IPS DF 6.9 (cell line): ENCODE results near the gene LRRTM3.

Experiments
- DNase-seq: peaks from one replicate; pipeline ENCODE4 v3.0.0-alpha.2; 2013; ENCODE audit warnings: low read depth, low spot score
- H3K27ac ChIP-seq: one replicate; pipeline ENCODE4 v1.5.1; 2013; ENCODE audit warnings: low read length, control low read depth
- H3K27me3 ChIP-seq: 2 replicates; pipeline ENCODE4 v1.6.1; 2013; ENCODE audit warnings: mild to moderate bottlenecking, low read length; ENCODE audit not compliant: control insufficient read depth, insufficient read depth
- H3K36me3 ChIP-seq: 2 replicates; pipeline ENCODE4 v1.6.1; 2013; ENCODE audit warnings: low read length; ENCODE audit not compliant: control insufficient read depth, insufficient read depth
- H3K4me1 ChIP-seq: 2 replicates; pipeline ENCODE4 v1.6.1; 2013; ENCODE audit warnings: low read length; ENCODE audit not compliant: control insufficient read depth, insufficient read depth
- H3K4me3 ChIP-seq: 2 replicates; pipeline ENCODE4 v1.5.1; 2013; ENCODE audit warnings: mild to moderate bottlenecking, low read length
- H3K9me3 ChIP-seq: 2 replicates; pipeline ENCODE4 v1.6.1; 2013; ENCODE audit warnings: low read length, inconsistent platforms; ENCODE audit not compliant: control insufficient read depth, insufficient read depth
- whole genome bisulfite sequencing: extraction: QIAGEN DNeasy Blood & Tissue Kit; methylation state at CpG from one replicate; pipeline ENCODE4 v1.1.7; 2013; ENCODE audit warnings: mixed read lengths, missing lambda C conversion rate; ENCODE audit not compliant: insufficient read length, insufficient coverage; 5-methylcytosine and 5-hydroxymethylcytosine counted together

LRRTM3 gene

DNA sequence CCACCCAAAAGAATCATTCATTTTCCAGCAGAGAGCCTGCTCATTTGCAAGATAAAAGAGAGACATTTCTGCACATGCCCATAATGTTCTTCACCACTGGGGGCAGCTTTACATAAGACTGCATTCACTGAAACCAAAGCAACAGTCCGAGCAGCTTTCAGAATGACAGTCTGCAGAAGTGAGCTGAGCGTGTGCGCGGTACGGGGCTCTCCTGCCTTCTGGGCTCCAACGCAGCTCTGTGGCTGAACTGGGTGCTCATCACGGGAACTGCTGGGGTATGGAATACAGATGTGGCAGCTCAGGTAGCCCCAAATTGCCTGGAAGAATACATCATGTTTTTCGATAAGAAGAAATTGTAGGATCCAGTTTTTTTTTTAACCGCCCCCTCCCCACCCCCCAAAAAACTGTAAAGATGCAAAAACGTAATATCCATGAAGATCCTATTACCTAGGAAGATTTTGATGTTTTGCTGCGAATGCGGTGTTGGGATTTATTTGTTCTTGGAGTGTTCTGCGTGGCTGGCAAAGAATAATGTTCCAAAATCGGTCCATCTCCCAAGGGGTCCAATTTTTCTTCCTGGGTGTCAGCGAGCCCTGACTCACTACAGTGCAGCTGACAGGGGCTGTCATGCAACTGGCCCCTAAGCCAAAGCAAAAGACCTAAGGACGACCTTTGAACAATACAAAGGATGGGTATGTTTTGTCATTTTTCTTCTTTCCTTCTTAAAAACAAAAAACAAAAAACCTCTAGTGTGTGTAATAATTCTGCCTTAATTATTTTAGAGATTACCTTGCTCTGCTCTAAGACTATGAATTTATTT, at the start of gene LRRTM3:
Gene LRRTM3, plus strand, starts transcription at position 141 of the 820 bp plus-strand sequence.
- no peak within 1 kb of the TSS for H3K4me3 ChIP-seq
- no CpG with 5 or more reads among the region's 16 CpGs for WGBS
- no peak within 1 kb of the TSS for H3K27ac ChIP-seq
- H3K36me3 ChIP-seq = no peaks in the 10 kb centered on the region
- H3K9me3 ChIP-seq = no peaks in the 10 kb centered on the region
- H3K27me3 ChIP-seq = peaks cover 5% of the 10 kb centered on the region; the same call in 1 of the 2 replicates
- H3K4me1 ChIP-seq = no peaks in the 10 kb centered on the region; the same call in 1 of the 2 replicates
- DNase-seq = peak; percentile 60

DNA sequence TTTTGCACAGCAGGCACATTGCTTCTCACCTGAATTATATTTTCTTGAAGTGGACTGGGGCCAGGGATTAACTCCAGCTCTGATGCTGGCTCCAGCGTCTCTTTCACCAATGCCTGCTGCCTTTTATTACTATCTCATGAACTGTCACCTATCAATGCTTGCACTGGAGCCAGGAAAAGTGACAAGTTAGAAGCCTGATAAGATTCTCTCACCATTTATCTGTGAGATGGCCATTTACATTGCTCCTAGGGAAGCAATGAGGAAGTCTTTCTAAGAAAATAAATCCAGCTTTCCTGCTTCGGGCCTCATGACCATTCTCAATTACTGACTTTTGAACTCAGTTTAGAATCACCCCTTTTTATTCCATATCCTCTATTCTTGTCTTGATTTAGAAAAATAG, 48.5 kb upstream of the LRRTM3 start:
- H3K4me1 ChIP-seq = no peaks in the 10 kb centered on the region
- no peak overlapping the region for H3K4me3 ChIP-seq
- DNase-seq = no peak
- H3K36me3 ChIP-seq = no peaks in the 10 kb centered on the region
- no CpG with 5 or more reads among the region's 2 CpGs for WGBS
- H3K27ac ChIP-seq = no peak overlapping the region
- H3K9me3 ChIP-seq = no peaks in the 10 kb centered on the region
- no peaks in the 10 kb centered on the region for H3K27me3 ChIP-seq

GRCh38 chr10:66880292-66880691, 45.5 kb upstream of the LRRTM3 start:
- no CpG with 5 or more reads among the region's 1 CpG for WGBS
- Histone ChIP-seq H3K36me3 (no peaks in the 10 kb centered on the region), H3K4me1 (no peaks in the 10 kb centered on the region)

GRCh38 chr10:66880826-66881225, 45.0 kb upstream of the LRRTM3 start:
- Histone ChIP-seq H3K9me3 (no peaks in the 10 kb centered on the region), H3K27ac (no peak overlapping the region), H3K4me3 (no peak overlapping the region), H3K4me1 (no peaks in the 10 kb centered on the region), H3K36me3 (no peaks in the 10 kb centered on the region), H3K27me3 (no peaks in the 10 kb centered on the region)
- no CpG with 5 or more reads among the region's 2 CpGs for WGBS
- DNase-seq = no peak

More at GRCh38 chr10:66880292-66880691, 45.5 kb upstream of the LRRTM3 start:
- H3K27me3 ChIP-seq = no peaks in the 10 kb centered on the region
- no peak for DNase-seq
- no peaks in the 10 kb centered on the region for H3K9me3 ChIP-seq
- H3K27ac ChIP-seq = no peak overlapping the region
- H3K4me3 ChIP-seq = no peak overlapping the region

DNA sequence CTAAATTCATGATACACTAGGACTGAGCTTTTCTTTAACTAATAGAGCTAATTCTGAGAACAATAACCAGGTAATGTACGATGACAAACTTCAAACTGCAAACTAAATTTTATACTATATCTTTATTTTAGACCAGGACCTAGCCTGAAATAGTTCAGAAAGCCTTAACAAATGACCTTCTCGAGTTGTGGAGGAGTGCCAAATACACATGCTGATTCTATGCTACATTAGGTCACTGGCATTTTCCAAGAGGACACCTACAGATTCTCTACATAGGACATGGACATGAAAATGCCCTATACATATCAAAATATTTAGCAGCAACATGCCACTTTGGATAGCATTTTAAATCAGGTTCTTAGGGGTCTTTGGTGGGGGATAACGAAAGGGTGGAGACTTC, 44.0 kb upstream of the LRRTM3 start:
- Histone ChIP-seq H3K4me1 (no peaks in the 10 kb centered on the region), H3K36me3 (no peaks in the 10 kb centered on the region), H3K9me3 (no peaks in the 10 kb centered on the region), H3K27ac (no peak overlapping the region), H3K4me3 (no peak overlapping the region), H3K27me3 (no peaks in the 10 kb centered on the region)
- no peak for DNase-seq
- WGBS = no CpG with 5 or more reads among the region's 3 CpGs

DNA sequence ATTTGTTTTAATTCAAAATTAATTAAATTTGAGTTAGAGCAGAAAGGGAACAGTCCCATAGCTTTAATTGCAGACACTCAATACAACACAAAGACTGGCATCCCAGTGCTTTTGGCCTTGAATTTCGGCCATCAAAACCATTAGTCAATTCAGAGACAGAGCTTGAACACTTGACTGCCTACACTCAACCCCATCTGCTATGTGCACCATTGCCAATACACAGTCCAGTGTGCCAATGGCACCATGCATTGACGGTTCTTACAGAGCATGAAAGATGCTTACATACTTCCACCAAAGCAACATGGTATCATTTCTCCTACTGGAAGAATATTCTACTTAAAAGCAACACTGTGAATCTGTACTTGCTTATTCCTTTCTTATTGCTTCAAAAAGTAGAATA, 43.6 kb upstream of the LRRTM3 start:
- WGBS = no CpG with 5 or more reads among the region's 2 CpGs
- H3K27ac ChIP-seq = no peak overlapping the region
- no peaks in the 10 kb centered on the region for H3K36me3 ChIP-seq
- H3K4me3 ChIP-seq = no peak overlapping the region
- no peak for DNase-seq
- H3K9me3 ChIP-seq = no peaks in the 10 kb centered on the region
- H3K27me3 ChIP-seq = no peaks in the 10 kb centered on the region
- H3K4me1 ChIP-seq = no peaks in the 10 kb centered on the region

GRCh38 chr10:66886848-66887247, 39.0 kb upstream of the LRRTM3 start:
- no peaks in the 10 kb centered on the region for H3K9me3 ChIP-seq
- H3K4me3 ChIP-seq = no peak overlapping the region
- no peak overlapping the region for H3K27ac ChIP-seq
- no peaks in the 10 kb centered on the region for H3K4me1 ChIP-seq
- no peaks in the 10 kb centered on the region for H3K27me3 ChIP-seq
- no peak for DNase-seq
- no peaks in the 10 kb centered on the region for H3K36me3 ChIP-seq

GRCh38 chr10:66888237-66888636, 37.6 kb upstream of the LRRTM3 start:
- no peaks in the 10 kb centered on the region for H3K9me3 ChIP-seq
- H3K27ac ChIP-seq = no peak overlapping the region
- no peaks in the 10 kb centered on the region for H3K36me3 ChIP-seq
- DNase-seq = no peak
- no peaks in the 10 kb centered on the region for H3K4me1 ChIP-seq
- no CpG with 5 or more reads among the region's 1 CpG for WGBS
- H3K4me3 ChIP-seq = no peak overlapping the region
- no peaks in the 10 kb centered on the region for H3K27me3 ChIP-seq

GRCh38 chr10:66892871-66893270, 33.0 kb upstream of the LRRTM3 start:
- H3K9me3 ChIP-seq = no peaks in the 10 kb centered on the region
- WGBS = no CpG with 5 or more reads among the region's 2 CpGs
- no peaks in the 10 kb centered on the region for H3K36me3 ChIP-seq
- DNase-seq = no peak
- no peak overlapping the region for H3K27ac ChIP-seq
- H3K27me3 ChIP-seq = no peaks in the 10 kb centered on the region
- no peak overlapping the region for H3K4me3 ChIP-seq
- H3K4me1 ChIP-seq = no peaks in the 10 kb centered on the region

- no peaks in the 10 kb centered on the region for H3K36me3 ChIP-seq
- no CpG with 5 or more reads among the region's 5 CpGs for WGBS
- no peak for DNase-seq
Observed at GRCh38 chr10:66910671-66911070, 15.2 kb upstream of the LRRTM3 start.

GRCh38 chr10:66916030-66916429, 9.8 kb upstream of the LRRTM3 start:
- Histone ChIP-seq H3K4me1 (no peaks in the 10 kb centered on the region), H3K4me3 (no peak overlapping the region), H3K36me3 (no peaks in the 10 kb centered on the region), H3K27ac (no peak overlapping the region), H3K9me3 (no peaks in the 10 kb centered on the region), H3K27me3 (no peaks in the 10 kb centered on the region)
- no CpG with 5 or more reads among the region's 2 CpGs for WGBS
- DNase-seq = no peak

More at GRCh38 chr10:66910671-66911070, 15.2 kb upstream of the LRRTM3 start:
- no peaks in the 10 kb centered on the region for H3K27me3 ChIP-seq
- H3K4me1 ChIP-seq = no peaks in the 10 kb centered on the region
- H3K27ac ChIP-seq = no peak overlapping the region
- H3K4me3 ChIP-seq = no peak overlapping the region
- no peaks in the 10 kb centered on the region for H3K9me3 ChIP-seq
